ENCODE results near the gene RPS19BP1.

The RPS19BP1 gene

DNA sequence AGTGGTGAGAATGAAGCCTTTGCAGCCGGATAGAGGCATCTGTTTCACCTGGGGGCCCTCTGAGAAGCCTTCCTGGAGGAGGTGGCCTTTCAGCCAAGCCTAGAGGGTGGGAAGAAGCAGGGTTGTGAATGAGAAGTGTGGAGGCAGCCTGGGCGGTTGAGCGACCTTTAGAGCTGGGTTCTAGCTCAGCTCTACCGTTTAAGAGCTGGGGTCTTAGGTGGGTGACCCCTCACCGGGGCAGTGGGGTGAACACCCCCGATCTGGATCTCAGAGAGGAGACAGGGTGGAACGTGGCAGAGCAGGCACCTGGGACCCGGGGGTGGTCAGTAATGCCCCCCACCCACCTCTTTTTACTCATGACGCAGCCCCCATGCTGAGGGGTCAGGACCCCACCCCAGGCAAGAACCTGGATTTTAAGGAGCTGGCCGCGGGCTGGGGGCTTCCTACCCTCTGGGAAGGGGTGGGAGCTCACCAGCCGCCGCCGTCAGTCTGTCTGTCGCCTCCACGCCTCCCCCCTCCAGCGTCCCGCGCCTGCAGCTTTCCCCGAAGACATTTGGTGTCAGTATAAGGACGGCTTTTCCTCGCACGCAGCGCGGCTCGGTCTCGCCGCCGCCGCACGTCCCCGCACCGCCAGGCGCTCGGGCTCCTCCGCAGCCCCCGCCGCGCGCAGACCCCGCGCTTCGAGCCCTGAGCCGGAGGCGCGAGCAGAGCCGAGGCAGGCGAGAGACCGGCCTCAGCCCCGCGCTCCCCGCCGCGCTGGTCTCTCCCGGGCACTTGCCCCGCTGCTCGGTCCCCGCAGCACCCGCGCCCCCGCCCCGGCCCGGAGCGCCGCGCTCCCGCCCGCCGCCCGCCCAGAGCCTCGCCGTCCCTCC, 24.7 kb upstream of the RPS19BP1 start:
- Histone ChIP-seq H3K4me1 (ENCODE audit: control insufficient read depth, insufficient read depth, low read length) (peaks cover 4% of the 10 kb centered on the region), H3K9me3 (ENCODE audit: control insufficient read depth, insufficient read depth, low read length) (no peaks in the 10 kb centered on the region), H3K4me3 (ENCODE audit: low read depth, low read length) (peak overlapping the region; percentile 26), H3K27me3 (ENCODE audit: control insufficient read depth, insufficient read depth, low read length) (peaks cover 62% of the 10 kb centered on the region), H3K36me3 (ENCODE audit: control insufficient read depth, insufficient read depth, low read length) (no peaks in the 10 kb centered on the region), H3K9ac (ENCODE audit: low read depth, low read length) (no peak overlapping the region)

- peaks cover 47% of the 10 kb centered on the region for H3K27me3 ChIP-seq (ENCODE audit: control insufficient read depth, insufficient read depth, low read length)
- no peaks in the 10 kb centered on the region for H3K9me3 ChIP-seq (ENCODE audit: control insufficient read depth, insufficient read depth, low read length)
- no peaks in the 10 kb centered on the region for H3K36me3 ChIP-seq (ENCODE audit: control insufficient read depth, insufficient read depth, low read length)
- no peak overlapping the region for H3K4me3 ChIP-seq (ENCODE audit: low read depth, low read length)
- no peak overlapping the region for H3K9ac ChIP-seq (ENCODE audit: low read depth, low read length)
- H3K4me1 ChIP-seq (ENCODE audit: control insufficient read depth, insufficient read depth, low read length): no peaks in the 10 kb centered on the region
These were observed 21.6 kb upstream of the RPS19BP1 start for GRCh38 chr22:39554151-39554550.

- no peaks in the 10 kb centered on the region for H3K4me1 ChIP-seq (ENCODE audit: control insufficient read depth, insufficient read depth, low read length)
- H3K4me3 ChIP-seq (ENCODE audit: low read depth, low read length): no peak overlapping the region
- no peaks in the 10 kb centered on the region for H3K36me3 ChIP-seq (ENCODE audit: control insufficient read depth, insufficient read depth, low read length)
- peaks cover 40% of the 10 kb centered on the region for H3K27me3 ChIP-seq (ENCODE audit: control insufficient read depth, insufficient read depth, low read length)
- no peaks in the 10 kb centered on the region for H3K9me3 ChIP-seq (ENCODE audit: control insufficient read depth, insufficient read depth, low read length)
- no peak overlapping the region for H3K9ac ChIP-seq (ENCODE audit: low read depth, low read length)
These were observed 20.9 kb upstream of the RPS19BP1 start for GRCh38 chr22:39553429-39553828.

DNA sequence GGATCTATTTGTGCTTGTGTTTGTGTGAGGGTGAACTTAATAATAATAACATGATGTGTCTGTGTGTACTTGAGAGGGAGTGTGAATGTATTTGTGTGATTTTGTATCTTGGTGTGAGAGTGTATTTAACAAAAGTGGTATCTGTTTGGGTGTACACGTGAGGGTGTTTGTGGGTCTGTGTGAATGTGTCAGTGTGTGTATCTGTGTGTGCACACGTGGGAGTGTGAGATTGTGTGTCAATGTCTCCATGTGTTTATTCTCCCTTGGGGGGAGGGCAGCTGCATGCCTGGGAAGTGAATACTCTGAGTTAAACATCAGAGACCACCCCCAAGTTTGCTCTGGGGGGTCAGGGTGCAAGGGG, 15.0 kb upstream of the RPS19BP1 start:
- Histone ChIP-seq H3K36me3 (ENCODE audit: control insufficient read depth, insufficient read depth, low read length) (no peaks in the 10 kb centered on the region), H3K9ac (ENCODE audit: low read depth, low read length) (no peak overlapping the region), H3K4me1 (ENCODE audit: control insufficient read depth, insufficient read depth, low read length) (peaks cover 2% of the 10 kb centered on the region), H3K4me3 (ENCODE audit: low read depth, low read length) (no peak overlapping the region), H3K27me3 (ENCODE audit: control insufficient read depth, insufficient read depth, low read length) (peaks cover 35% of the 10 kb centered on the region), H3K9me3 (ENCODE audit: control insufficient read depth, insufficient read depth, low read length) (no peaks in the 10 kb centered on the region)

- H3K27me3 ChIP-seq (ENCODE audit: control insufficient read depth, insufficient read depth, low read length): peaks cover 31% of the 10 kb centered on the region
- peaks cover 2% of the 10 kb centered on the region for H3K4me1 ChIP-seq (ENCODE audit: control insufficient read depth, insufficient read depth, low read length)
- no peak overlapping the region for H3K4me3 ChIP-seq (ENCODE audit: low read depth, low read length)
- H3K9ac ChIP-seq (ENCODE audit: low read depth, low read length): no peak overlapping the region
- no peaks in the 10 kb centered on the region for H3K9me3 ChIP-seq (ENCODE audit: control insufficient read depth, insufficient read depth, low read length)
- no peaks in the 10 kb centered on the region for H3K36me3 ChIP-seq (ENCODE audit: control insufficient read depth, insufficient read depth, low read length)
These were observed 14.5 kb upstream of the RPS19BP1 start for GRCh38 chr22:39546889-39547586.

GRCh38 chr22:39545386-39546365, 13.1 kb upstream of the RPS19BP1 start:
- Histone ChIP-seq H3K4me3 (ENCODE audit: low read depth, low read length) (no peak overlapping the region), H3K36me3 (ENCODE audit: control insufficient read depth, insufficient read depth, low read length) (no peaks in the 10 kb centered on the region), H3K9me3 (ENCODE audit: control insufficient read depth, insufficient read depth, low read length) (no peaks in the 10 kb centered on the region), H3K4me1 (ENCODE audit: control insufficient read depth, insufficient read depth, low read length) (peaks cover 2% of the 10 kb centered on the region), H3K27me3 (ENCODE audit: control insufficient read depth, insufficient read depth, low read length) (peaks cover 31% of the 10 kb centered on the region), H3K9ac (ENCODE audit: low read depth, low read length) (no peak overlapping the region)

DNA sequence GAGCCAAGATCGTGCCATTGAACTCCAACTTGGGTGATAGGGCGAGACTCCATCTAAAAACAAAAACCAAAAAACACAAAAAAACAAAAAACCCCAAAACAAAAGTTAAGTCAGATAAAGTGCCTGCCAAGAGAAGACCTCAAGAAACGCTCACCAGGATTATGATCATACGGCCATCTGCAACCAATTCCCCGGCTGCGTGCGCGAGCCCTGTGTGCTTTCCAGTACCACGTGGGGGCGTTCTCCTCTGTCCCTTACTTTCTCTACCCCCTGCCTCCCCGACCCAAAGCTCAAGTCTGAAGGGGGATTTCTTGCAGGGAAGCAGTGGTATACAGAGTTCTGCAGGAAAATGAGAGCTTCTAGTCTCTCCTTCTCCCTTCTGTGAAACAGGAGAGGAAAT, 10.5 kb upstream of the RPS19BP1 start:
- Histone ChIP-seq H3K9me3 (ENCODE audit: control insufficient read depth, insufficient read depth, low read length) (no peaks in the 10 kb centered on the region), H3K27me3 (ENCODE audit: control insufficient read depth, insufficient read depth, low read length) (peaks cover 28% of the 10 kb centered on the region), H3K4me3 (ENCODE audit: low read depth, low read length) (no peak overlapping the region), H3K4me1 (ENCODE audit: control insufficient read depth, insufficient read depth, low read length) (peaks cover 2% of the 10 kb centered on the region), H3K9ac (ENCODE audit: low read depth, low read length) (no peak overlapping the region), H3K36me3 (ENCODE audit: control insufficient read depth, insufficient read depth, low read length) (no peaks in the 10 kb centered on the region)

- H3K9me3 ChIP-seq (ENCODE audit: control insufficient read depth, insufficient read depth, low read length): no peaks in the 10 kb centered on the region
- H3K27me3 ChIP-seq (ENCODE audit: control insufficient read depth, insufficient read depth, low read length): no peaks in the 10 kb centered on the region
- peaks cover 14% of the 10 kb centered on the region for H3K4me1 ChIP-seq (ENCODE audit: control insufficient read depth, insufficient read depth, low read length)
- no peaks in the 10 kb centered on the region for H3K36me3 ChIP-seq (ENCODE audit: control insufficient read depth, insufficient read depth, low read length)
- no peak overlapping the region for H3K4me3 ChIP-seq (ENCODE audit: low read depth, low read length)
- no peak overlapping the region for H3K9ac ChIP-seq (ENCODE audit: low read depth, low read length)
These were observed 5.4 kb upstream of the RPS19BP1 start for GRCh38 chr22:39537975-39538374.

- Histone ChIP-seq H3K9me3 (ENCODE audit: control insufficient read depth, insufficient read depth, low read length) (no peaks in the 10 kb centered on the region), H3K9ac (ENCODE audit: low read depth, low read length) (no peak overlapping the region), H3K4me3 (ENCODE audit: low read depth, low read length) (no peak overlapping the region), H3K4me1 (ENCODE audit: control insufficient read depth, insufficient read depth, low read length) (peaks cover 14% of the 10 kb centered on the region), H3K36me3 (ENCODE audit: control insufficient read depth, insufficient read depth, low read length) (no peaks in the 10 kb centered on the region), H3K27me3 (ENCODE audit: control insufficient read depth, insufficient read depth, low read length) (no peaks in the 10 kb centered on the region)
These were observed 4.2 kb upstream of the RPS19BP1 start for GRCh38 chr22:39536711-39537110.

- Histone ChIP-seq H3K9ac (ENCODE audit: low read depth, low read length) (no peak overlapping the region), H3K9me3 (ENCODE audit: control insufficient read depth, insufficient read depth, low read length) (no peaks in the 10 kb centered on the region), H3K36me3 (ENCODE audit: control insufficient read depth, insufficient read depth, low read length) (no peaks in the 10 kb centered on the region), H3K4me3 (ENCODE audit: low read depth, low read length) (no peak overlapping the region), H3K4me1 (ENCODE audit: control insufficient read depth, insufficient read depth, low read length) (peaks cover 16% of the 10 kb centered on the region), H3K27me3 (ENCODE audit: control insufficient read depth, insufficient read depth, low read length) (no peaks in the 10 kb centered on the region)
These were observed 3.4 kb upstream of the RPS19BP1 start for GRCh38 chr22:39535831-39536449.

DNA sequence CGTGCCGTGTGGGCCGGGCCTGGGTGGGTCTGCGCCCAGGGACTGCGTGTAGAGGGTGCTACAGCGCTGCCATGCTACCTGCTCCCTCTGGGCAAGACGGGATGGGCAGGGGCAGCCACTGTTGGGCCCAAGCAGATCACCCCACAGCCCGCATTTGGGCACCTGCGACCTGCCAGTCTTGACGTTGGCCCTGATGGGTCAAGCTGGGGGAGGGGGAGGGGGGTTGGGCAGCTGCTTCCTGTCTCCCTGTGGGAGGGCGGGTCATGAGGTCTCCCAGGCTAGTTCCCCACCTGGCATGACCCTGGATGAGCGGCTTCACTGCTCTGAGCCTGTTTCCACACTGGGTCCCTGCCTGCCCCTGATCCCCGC, 2.8 kb upstream of the RPS19BP1 start:
- Histone ChIP-seq H3K27me3 (ENCODE audit: control insufficient read depth, insufficient read depth, low read length) (no peaks in the 10 kb centered on the region), H3K4me1 (ENCODE audit: control insufficient read depth, insufficient read depth, low read length) (peaks cover 16% of the 10 kb centered on the region), H3K9me3 (ENCODE audit: control insufficient read depth, insufficient read depth, low read length) (no peaks in the 10 kb centered on the region), H3K9ac (ENCODE audit: low read depth, low read length) (no peak overlapping the region), H3K36me3 (ENCODE audit: control insufficient read depth, insufficient read depth, low read length) (no peaks in the 10 kb centered on the region), H3K4me3 (ENCODE audit: low read depth, low read length) (peak overlapping the region; percentile 43)

Data from iPS-15b (cell line).